Heart left ventricle (tissue), 13 donors: Measurements from ENCODE around the gene CENPP.

Experiments used
- POLR2A ChIP-seq, 2 donors: fragments of 450-650 bp; IDR thresholded peaks; one replicate each; pipeline ENCODE4 v1.6.1; 2017; ENCODE audit warnings: antibody characterized with exemption in 2 of 2, mild to moderate bottlenecking in 2 of 2, moderate library complexity in 2 of 2
- TF ChIP-seq, protein P1 (sequence below), 12 donors: fragments of 200-600 bp; sonication (generic) in 4 of 12; IDR thresholded peaks; one replicate each; pipeline versions ENCODE4 v1.5.0 to v1.8.0; 2018 to 2022; ENCODE audit warnings: antibody characterized with exemption in 12 of 12, mild to moderate bottlenecking in 5 of 12
- donor health status: ischemic (EF 13 %, LVEDD 7.1; RV severe dilation, severe dysfunction).
- donor health status: DM: no; HTN: yes; CAD: no.
- donor health status: DM: no; HTN: no; CAD: no.
- donor health status: ischemic (EF 25% LVEDD 6.9; RV normal size, moderate dysfunction).
- donor health status: ischemic (EF 25% LVEDD 5.7; RV mildly dilated, moderate dysfunction).
- donor health status: ischemic (EF 35%, LVEDD 5.7; RV mildly dilated, moderate dysfunction).
- donor health status: nonischemic (EF 11% LVEDD 7.7; RV severe dilation, severe dysfunction).
- donor health status: DM: yes; HTN: yes; CAD: no.
- donor health status: PGD.
- donor health status: ischemic (EF 29% LVEDD 5.4; RV normal size, mild dysfunction).
- donor health status: nonischemic (EF 23%, LVEDD 6.1; RV moderate dilation, normal function).

GRCh38 chr9:92500725-92501124 lies 175.0 kb downstream of the CENPP start:
- TF ChIP-seq, protein P1, sequence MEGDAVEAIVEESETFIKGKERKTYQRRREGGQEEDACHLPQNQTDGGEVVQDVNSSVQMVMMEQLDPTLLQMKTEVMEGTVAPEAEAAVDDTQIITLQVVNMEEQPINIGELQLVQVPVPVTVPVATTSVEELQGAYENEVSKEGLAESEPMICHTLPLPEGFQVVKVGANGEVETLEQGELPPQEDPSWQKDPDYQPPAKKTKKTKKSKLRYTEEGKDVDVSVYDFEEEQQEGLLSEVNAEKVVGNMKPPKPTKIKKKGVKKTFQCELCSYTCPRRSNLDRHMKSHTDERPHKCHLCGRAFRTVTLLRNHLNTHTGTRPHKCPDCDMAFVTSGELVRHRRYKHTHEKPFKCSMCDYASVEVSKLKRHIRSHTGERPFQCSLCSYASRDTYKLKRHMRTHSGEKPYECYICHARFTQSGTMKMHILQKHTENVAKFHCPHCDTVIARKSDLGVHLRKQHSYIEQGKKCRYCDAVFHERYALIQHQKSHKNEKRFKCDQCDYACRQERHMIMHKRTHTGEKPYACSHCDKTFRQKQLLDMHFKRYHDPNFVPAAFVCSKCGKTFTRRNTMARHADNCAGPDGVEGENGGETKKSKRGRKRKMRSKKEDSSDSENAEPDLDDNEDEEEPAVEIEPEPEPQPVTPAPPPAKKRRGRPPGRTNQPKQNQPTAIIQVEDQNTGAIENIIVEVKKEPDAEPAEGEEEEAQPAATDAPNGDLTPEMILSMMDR (IDR thresholded peaks at IDR 0.05) = no peak
- no peak for TF ChIP-seq POLR2A (IDR thresholded peaks at IDR 0.05)
